GM06990 (cell line): Measurements from ENCODE around the gene PPP1R2C.

Experiments
- DNase-seq: peaks from one replicate; pipeline ENCODE4 v3.0.0-alpha.2; 2011; ENCODE audit not compliant: insufficient read length; ENCODE audit errors: extremely low read depth
- H3K27me3 ChIP-seq: replicated peaks from 2 replicates; pipeline ENCODE4 v1.6.0; 2011; ENCODE audit warnings: low read length; ENCODE audit not compliant: control insufficient read depth, insufficient read depth
- H3K36me3 ChIP-seq: 2 replicates; pipeline ENCODE4 v1.5.1; 2011; ENCODE audit warnings: low read length; ENCODE audit not compliant: control insufficient read depth, insufficient read depth
- H3K4me3 ChIP-seq: replicated peaks from 2 replicates; pipeline ENCODE4 v1.5.1; 2011; ENCODE audit warnings: low read depth, mild to moderate bottlenecking, control low read depth, low read length
- CTCF ChIP-seq: IDR thresholded peaks from 2 replicates; pipeline ENCODE4 v1.5.1; 2011; ENCODE audit warnings: low read length, control low read depth, mild to moderate bottlenecking, inconsistent platforms; ENCODE audit not compliant: insufficient read depth, poor library complexity, severe bottlenecking

The PPP1R2C gene

GRCh38 chrX:42751573-42751972, 26.4 kb downstream of the PPP1R2C start:
- no peak for DNase-seq
- no peak overlapping the region for H3K4me3 ChIP-seq
- H3K27me3 ChIP-seq, result no peaks in the 10 kb centered on the region
- H3K36me3 ChIP-seq, result no peaks in the 10 kb centered on the region
- TF ChIP-seq CTCF, result no peak

GRCh38 chrX:42748067-42748850, 29.7 kb downstream of the PPP1R2C start:
- no peak overlapping the region for H3K4me3 ChIP-seq
- H3K36me3 ChIP-seq, result no peaks in the 10 kb centered on the region
- no peak for TF ChIP-seq CTCF
- no peaks in the 10 kb centered on the region for H3K27me3 ChIP-seq
- DNase-seq, result no peak

- DNase-seq, result no peak
- no peaks in the 10 kb centered on the region for H3K27me3 ChIP-seq
- no peak overlapping the region for H3K4me3 ChIP-seq
- TF ChIP-seq CTCF, result no peak
- no peaks in the 10 kb centered on the region for H3K36me3 ChIP-seq
Measured at GRCh38 chrX:42746606-42747005, 31.4 kb downstream of the PPP1R2C start.

- no peak for TF ChIP-seq CTCF
- Histone ChIP-seq H3K27me3 (no peaks in the 10 kb centered on the region), H3K36me3 (no peaks in the 10 kb centered on the region), H3K4me3 (no peak overlapping the region)
- no peak for DNase-seq
Measured at GRCh38 chrX:42740456-42740855, 37.5 kb downstream of the PPP1R2C start.

GRCh38 chrX:42739741-42740140, 38.2 kb downstream of the PPP1R2C start:
- Histone ChIP-seq H3K4me3 (no peak overlapping the region), H3K27me3 (no peaks in the 10 kb centered on the region), H3K36me3 (no peaks in the 10 kb centered on the region)
- TF ChIP-seq CTCF, result no peak
- DNase-seq, result no peak
